Neural crest cell (in vitro differentiated cells): Measurements from ENCODE around the gene ZNF408. TPM values are rescaled to one million over a fixed set of nuclear protein-coding genes. Genes with fewer than 3 reads are reported as not detected.

Experiments used
- DNase-seq: peaks from one replicate; pipeline ENCODE4 v3.0.0; 2021; ENCODE audit warnings: low read depth, mixed read lengths, low spot score
- H3K27ac Mint-ChIP-seq: one replicate; pipeline ENCODE4 v1.8.0; 2021; ENCODE audit warnings: mild to moderate bottlenecking, mixed read lengths; ENCODE audit not compliant: unreplicated experiment
- H3K27me3 Mint-ChIP-seq: 2 replicates; pipeline ENCODE4 v1.8.0; 2021; ENCODE audit warnings: low read depth, mild to moderate bottlenecking, mixed read lengths
- H3K36me3 Mint-ChIP-seq: 2 replicates; pipeline ENCODE4 v1.8.0; 2021; ENCODE audit warnings: low read depth, mild to moderate bottlenecking, mixed read lengths
- H3K4me1 Mint-ChIP-seq: 2 replicates; pipeline ENCODE4 v1.8.0; 2021; ENCODE audit warnings: mixed read lengths
- H3K4me3 Mint-ChIP-seq: one replicate; pipeline ENCODE4 v1.8.0; 2021; ENCODE audit warnings: mild to moderate bottlenecking, mixed read lengths
- H3K9me3 Mint-ChIP-seq: 2 replicates; pipeline ENCODE4 v1.8.0; 2021; ENCODE audit warnings: mixed read lengths
- total RNA-seq: library from RNA; stranded (reverse); gene quantifications from 2 replicates; pipeline ENCODE4 v1.2.1, GENCODE V29; 2021
- TF ChIP-seq, protein P1 (sequence below): fragments of 200-600 bp; sonication (generic); conservative IDR thresholded peaks from 2 replicates; pipeline ENCODE4 v1.5.0; 2021; ENCODE audit warnings: antibody characterized with exemption, mild to moderate bottlenecking

The ZNF408 gene
- total RNA-seq, 1 donor from 2014 or later, result 15.3 TPM

DNA sequence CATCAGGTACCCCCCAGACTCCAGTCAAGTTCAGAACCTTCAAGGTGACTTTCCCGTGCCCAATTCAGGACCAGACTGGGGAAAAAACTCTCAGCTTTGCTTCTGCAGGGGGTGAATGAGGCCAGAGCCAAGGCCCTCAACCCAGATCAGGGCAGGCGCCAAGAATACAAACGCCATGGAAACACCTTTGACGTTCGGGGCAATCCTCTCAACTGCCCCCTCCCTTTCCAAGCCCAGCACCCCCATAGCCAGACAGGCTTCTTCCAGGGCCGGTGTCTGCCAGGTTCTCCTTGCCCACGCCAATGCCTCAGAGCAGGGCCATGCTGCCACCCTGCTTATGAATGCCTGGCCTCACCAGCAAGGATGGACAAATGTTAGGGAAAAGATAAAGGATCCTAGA is 6.2 kb upstream of the ZNF408 start:
- no peaks in the 10 kb centered on the region for H3K9me3 Mint-ChIP-seq
- DNase-seq, result no peak
- no peak overlapping the region for H3K27ac Mint-ChIP-seq
- no peaks in the 10 kb centered on the region for H3K36me3 Mint-ChIP-seq
- H3K4me3 Mint-ChIP-seq, result no peak overlapping the region
- H3K27me3 Mint-ChIP-seq, result no peaks in the 10 kb centered on the region
- H3K4me1 Mint-ChIP-seq, result peaks cover 15% of the 10 kb centered on the region
- TF ChIP-seq, protein P1, sequence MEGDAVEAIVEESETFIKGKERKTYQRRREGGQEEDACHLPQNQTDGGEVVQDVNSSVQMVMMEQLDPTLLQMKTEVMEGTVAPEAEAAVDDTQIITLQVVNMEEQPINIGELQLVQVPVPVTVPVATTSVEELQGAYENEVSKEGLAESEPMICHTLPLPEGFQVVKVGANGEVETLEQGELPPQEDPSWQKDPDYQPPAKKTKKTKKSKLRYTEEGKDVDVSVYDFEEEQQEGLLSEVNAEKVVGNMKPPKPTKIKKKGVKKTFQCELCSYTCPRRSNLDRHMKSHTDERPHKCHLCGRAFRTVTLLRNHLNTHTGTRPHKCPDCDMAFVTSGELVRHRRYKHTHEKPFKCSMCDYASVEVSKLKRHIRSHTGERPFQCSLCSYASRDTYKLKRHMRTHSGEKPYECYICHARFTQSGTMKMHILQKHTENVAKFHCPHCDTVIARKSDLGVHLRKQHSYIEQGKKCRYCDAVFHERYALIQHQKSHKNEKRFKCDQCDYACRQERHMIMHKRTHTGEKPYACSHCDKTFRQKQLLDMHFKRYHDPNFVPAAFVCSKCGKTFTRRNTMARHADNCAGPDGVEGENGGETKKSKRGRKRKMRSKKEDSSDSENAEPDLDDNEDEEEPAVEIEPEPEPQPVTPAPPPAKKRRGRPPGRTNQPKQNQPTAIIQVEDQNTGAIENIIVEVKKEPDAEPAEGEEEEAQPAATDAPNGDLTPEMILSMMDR, result no peak

DNA sequence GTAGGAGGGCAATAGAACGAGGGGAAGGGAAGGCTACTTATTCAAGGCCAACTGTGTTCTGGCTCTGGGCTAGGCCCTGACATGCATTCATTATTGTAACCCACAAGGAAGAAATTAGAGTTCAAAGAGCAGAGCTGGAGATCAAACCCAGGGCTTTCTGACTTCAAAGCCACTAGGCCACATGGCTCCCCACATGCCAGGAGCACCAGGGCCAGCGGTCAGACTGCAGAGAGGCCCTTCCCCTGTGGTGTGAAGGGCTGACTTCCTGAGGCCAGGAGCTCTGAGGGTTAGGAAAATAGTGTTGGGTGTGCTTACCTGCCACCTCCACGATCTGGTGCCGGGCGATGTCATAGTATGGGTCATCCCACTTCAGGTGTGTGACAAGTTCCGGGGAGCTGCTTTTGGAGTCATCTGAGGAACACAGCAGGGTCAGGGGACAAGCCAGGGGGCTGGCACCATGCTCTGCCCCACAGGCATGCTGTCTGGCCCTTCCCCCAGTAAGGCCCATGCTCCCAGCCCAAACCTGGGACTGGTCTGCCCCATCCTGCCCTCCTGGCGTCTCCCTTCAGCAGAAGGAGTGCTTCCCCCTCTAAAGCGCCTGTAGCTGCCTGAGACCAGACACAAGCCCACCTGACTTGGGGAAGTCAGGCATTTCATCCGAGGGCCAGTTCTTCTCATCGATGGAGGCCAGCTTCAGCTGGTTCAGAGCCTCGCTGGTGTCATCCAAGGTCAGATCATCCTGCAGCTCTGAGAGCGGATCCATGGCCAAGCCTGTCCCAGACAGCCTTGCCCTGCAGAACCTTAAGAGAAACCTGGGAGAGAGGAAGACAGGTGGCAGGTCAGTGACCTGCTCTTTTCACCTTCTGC is 5.3 kb upstream of the ZNF408 start:
- Mint-ChIP-seq H3K27me3 (no peaks in the 10 kb centered on the region), H3K4me1 (peaks cover 21% of the 10 kb centered on the region), H3K27ac (peak overlapping the region; percentile 57), H3K36me3 (no peaks in the 10 kb centered on the region), H3K4me3 (peak overlapping the region; percentile 54), H3K9me3 (no peaks in the 10 kb centered on the region)
- DNase-seq, result no peak
- TF ChIP-seq, protein P1, result no peak

DNA sequence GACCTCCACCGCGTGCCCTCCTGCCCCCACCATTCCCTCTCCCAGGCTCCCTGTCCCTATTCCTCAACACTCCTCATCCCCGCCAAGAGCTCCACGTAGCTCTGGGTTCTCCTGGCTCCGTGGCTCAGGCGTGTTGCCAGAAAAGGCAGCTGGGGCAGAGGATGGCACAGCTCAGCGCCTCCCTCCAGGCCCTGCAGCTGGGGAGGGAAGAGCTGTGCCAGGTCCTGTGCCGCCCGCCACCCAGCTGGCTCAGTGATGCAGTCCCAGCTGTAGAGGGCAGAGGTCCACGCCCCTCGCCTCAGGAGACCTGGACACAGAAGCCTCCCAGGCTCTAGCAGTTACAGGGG is 4.6 kb upstream of the ZNF408 start:
- TF ChIP-seq, protein P1, result no peak
- Mint-ChIP-seq H3K36me3 (no peaks in the 10 kb centered on the region), H3K4me1 (peaks cover 24% of the 10 kb centered on the region)

DNA sequence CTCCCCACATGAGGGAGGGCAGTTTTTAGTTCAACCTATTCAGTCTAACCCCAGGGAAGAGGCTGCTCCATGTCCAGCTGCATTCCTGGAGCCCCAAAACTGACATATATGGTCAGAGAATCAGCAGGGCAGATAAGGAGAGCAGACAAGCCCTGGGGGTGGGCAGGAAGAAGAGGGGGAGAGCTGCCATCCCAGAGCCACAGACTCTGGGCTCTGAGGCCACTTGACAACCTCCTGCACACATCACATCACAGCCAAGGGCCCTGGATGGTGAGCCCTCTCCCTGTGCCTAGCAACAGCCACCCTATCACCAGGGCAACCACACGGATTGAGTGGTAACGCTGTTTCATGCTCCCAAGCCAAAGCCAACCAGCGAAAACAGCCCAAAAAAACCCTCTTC is 3.5 kb upstream of the ZNF408 start:
- Mint-ChIP-seq H3K9me3 (no peaks in the 10 kb centered on the region), H3K4me3 (peak overlapping the region; percentile 72), H3K27me3 (no peaks in the 10 kb centered on the region), H3K27ac (peak overlapping the region; percentile 85), H3K36me3 (no peaks in the 10 kb centered on the region), H3K4me1 (peaks cover 32% of the 10 kb centered on the region)
- TF ChIP-seq, protein P1, result no peak
- no peak for DNase-seq

More for the DNA sequence above, 4.6 kb upstream of the ZNF408 start:
- Mint-ChIP-seq H3K27me3 (no peaks in the 10 kb centered on the region), H3K9me3 (no peaks in the 10 kb centered on the region), H3K27ac (no peak overlapping the region), H3K4me3 (peak overlapping the region; percentile 12)
- no peak for DNase-seq

DNA sequence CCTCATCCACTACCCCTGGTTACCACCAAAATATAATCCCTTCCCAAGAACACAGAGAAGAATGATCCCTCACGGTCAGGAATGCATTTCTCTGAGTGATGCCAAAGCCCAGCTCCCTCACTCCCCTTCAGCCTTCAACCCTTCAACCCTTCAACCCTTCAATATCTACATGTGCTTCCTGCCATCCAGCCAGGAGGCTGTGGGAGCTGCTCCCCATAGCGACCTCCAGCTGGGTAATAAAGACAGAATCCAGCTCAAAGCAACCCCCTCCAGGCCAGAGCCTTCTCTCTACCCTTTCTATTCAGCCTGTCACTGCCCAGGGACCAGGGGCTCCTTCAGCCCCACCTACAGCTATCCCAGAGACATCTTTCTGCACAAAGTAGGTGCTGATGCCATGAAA is 3.1 kb upstream of the ZNF408 start:
- Mint-ChIP-seq H3K9me3 (no peaks in the 10 kb centered on the region), H3K27me3 (no peaks in the 10 kb centered on the region), H3K4me1 (peaks cover 36% of the 10 kb centered on the region), H3K36me3 (no peaks in the 10 kb centered on the region), H3K4me3 (peak overlapping the region; percentile 72), H3K27ac (peak overlapping the region; percentile 85)
- DNase-seq, result no peak
- TF ChIP-seq, protein P1, result no peak
